ENCODE measurements around the gene ACY1. TPM values are rescaled to one million over a fixed set of nuclear protein-coding genes. Genes with fewer than 3 reads are reported as not detected.

The ACY1 gene
- total RNA-seq, 4 donors from 2014 or later, result 10.6 to 21.4 (median 19.5) TPM

DNA sequence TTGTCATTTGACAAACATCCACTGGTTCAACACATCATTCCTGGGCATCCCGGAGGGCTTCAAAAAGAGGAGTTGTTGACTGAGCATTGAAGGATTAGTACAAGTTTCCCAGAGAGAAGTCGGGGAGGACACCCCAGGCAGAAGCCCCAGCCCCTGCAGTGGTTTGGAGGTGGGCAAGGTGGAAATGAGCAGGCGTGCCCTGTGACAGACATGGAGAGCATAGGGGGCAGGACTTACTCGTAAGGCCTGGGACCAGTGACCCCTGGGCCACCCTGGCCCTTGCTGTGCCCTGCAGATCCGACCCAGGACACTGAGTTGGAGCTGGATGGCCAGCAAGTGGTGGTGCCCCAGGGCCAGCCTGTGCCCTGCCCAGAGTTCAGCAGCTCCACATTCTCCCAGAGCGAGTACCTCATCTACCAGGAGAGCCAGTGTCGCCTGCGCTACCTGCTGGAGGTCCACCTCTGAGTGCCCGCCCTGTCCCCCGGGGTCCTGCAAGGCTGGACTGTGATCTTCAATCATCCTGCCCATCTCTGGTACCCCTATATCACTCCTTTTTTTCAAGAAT lies 35.2 kb upstream of the ACY1 start:
- WGBS, 2 donors (ENCODE audit: low coverage in 1 of 2), result 85 to 87% methylated on average over 2 to 5 of the region's 10 CpGs
- Histone ChIP-seq H3K9me3 (no peaks in the 10 kb centered on the region), H3K27me3 (no peaks in the 10 kb centered on the region), H3K36me3 (peaks cover 0 to 60% of the 10 kb centered on the region in 2 donors), H3K27ac (no peak overlapping the region), H3K4me3 (no peak overlapping the region), H3K4me1 (peaks cover 0 to 6% (median 4%) of the 10 kb centered on the region in 3 donors)
- TF ChIP-seq EP300 (IDR thresholded peaks at IDR 0.05) (no peak), POLR2AphosphoS5 (IDR thresholded peaks at IDR 0.05) (no peak), POLR2A (IDR thresholded peaks at IDR 0.05) (no peak)
- TF ChIP-seq, protein P1, sequence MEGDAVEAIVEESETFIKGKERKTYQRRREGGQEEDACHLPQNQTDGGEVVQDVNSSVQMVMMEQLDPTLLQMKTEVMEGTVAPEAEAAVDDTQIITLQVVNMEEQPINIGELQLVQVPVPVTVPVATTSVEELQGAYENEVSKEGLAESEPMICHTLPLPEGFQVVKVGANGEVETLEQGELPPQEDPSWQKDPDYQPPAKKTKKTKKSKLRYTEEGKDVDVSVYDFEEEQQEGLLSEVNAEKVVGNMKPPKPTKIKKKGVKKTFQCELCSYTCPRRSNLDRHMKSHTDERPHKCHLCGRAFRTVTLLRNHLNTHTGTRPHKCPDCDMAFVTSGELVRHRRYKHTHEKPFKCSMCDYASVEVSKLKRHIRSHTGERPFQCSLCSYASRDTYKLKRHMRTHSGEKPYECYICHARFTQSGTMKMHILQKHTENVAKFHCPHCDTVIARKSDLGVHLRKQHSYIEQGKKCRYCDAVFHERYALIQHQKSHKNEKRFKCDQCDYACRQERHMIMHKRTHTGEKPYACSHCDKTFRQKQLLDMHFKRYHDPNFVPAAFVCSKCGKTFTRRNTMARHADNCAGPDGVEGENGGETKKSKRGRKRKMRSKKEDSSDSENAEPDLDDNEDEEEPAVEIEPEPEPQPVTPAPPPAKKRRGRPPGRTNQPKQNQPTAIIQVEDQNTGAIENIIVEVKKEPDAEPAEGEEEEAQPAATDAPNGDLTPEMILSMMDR (IDR thresholded peaks at IDR 0.05), result no peak
- no peak for ATAC-seq

DNA sequence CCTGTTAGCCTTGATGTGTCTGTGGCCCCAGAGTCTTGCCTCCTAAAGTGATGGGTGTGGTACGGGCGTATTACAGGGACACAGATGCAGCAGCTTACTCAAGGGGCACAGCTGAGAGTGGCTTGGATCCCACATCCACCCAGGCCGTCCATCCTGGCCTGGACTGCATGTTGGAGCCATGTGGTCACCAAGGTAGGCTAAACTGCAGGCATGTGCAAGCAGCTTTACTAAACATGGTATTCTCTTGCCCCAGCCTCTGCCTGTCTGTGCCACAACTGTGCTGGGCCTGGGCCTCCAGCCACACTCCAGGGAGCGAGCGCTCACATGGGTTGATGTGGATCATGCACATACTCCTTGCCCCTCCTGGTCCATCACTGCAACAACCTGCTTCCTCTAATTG lies 34.2 kb upstream of the ACY1 start:
- Histone ChIP-seq H3K9me3 (no peaks in the 10 kb centered on the region), H3K4me1 (no peaks in the 10 kb centered on the region), H3K4me3 (no peak overlapping the region), H3K27ac (no peak overlapping the region), H3K27me3 (no peaks in the 10 kb centered on the region), H3K36me3 (peaks cover 0 to 57% of the 10 kb centered on the region in 2 donors)
- no peak for ATAC-seq
- WGBS, 2 donors (ENCODE audit: low coverage in 1 of 2), result 80 to 100% methylated on average over 1 to 2 of the region's 5 CpGs
- TF ChIP-seq, protein P1 (IDR thresholded peaks at IDR 0.05), result no peak
- TF ChIP-seq POLR2A (IDR thresholded peaks at IDR 0.05), result no peak
- TF ChIP-seq EP300 (IDR thresholded peaks at IDR 0.05), result no peak
- no peak for TF ChIP-seq POLR2AphosphoS5 (IDR thresholded peaks at IDR 0.05)

DNA sequence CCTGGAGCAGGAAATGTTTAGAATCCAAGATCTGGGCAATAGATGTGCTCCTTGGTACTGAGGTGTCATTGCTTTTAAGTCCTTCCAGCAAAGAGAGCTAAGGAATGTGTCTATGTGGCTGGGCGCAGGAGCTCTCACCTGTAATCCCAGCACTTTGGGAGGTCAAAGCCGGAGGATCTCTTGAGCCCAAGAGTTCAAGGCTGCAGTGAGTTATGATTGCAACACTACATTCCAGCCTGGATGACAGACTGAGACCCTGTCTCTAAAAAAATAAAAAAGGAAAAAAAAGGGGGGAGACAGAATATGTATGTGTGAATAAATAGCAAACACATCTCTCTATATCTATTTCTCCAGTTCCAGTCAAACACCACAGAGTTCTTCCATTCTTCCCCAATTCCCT lies 32.4 kb upstream of the ACY1 start:
- WGBS, 2 donors (ENCODE audit: low coverage in 1 of 2), result 67 to 100% methylated on average over 1 to 2 of the region's 2 CpGs
- no peak for TF ChIP-seq POLR2AphosphoS5 (IDR thresholded peaks at IDR 0.05)
- TF ChIP-seq EP300 (IDR thresholded peaks at IDR 0.05), result no peak
- TF ChIP-seq POLR2A (IDR thresholded peaks at IDR 0.05), result no peak
- TF ChIP-seq, protein P1 (IDR thresholded peaks at IDR 0.05), result no peak
- Histone ChIP-seq H3K4me1 (peaks cover 0 to 9% (median under 1%) of the 10 kb centered on the region in 3 donors), H3K9me3 (no peaks in the 10 kb centered on the region), H3K4me3 (no peak overlapping the region), H3K27me3 (no peaks in the 10 kb centered on the region), H3K27ac (no peak overlapping the region), H3K36me3 (peaks cover 0 to 40% of the 10 kb centered on the region in 2 donors)
- ATAC-seq, result no peak

DNA sequence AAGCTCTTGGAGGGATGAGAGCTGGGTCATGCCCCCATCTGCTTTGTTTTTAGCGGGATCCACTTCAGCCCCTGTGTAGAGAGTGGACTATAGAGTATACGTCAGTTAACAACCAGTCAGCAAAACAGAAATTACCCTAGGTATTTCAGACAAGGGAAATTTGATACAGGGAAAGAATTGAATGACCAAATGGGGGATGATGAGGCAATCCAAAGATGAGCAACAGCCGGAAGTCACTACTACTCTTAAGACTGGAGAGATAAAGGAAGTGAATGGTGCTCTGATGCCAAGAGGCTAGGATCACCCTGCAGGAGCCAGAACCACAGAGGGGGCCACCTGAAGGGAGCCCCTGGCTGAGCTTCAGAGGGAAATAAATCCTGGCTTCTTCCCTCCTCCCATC lies 29.9 kb upstream of the ACY1 start:
- no peak overlapping the region for H3K27ac ChIP-seq
- 67% methylated on average over 3 of the region's 3 CpGs; no CpG with 5 or more reads in 1 of the 2 donors for whole genome bisulfite sequencing, 2 donors (ENCODE audit: low coverage in 1 of 2)
- ATAC-seq, result no peak
- peaks cover 0 to 23% (median 7%) of the 10 kb centered on the region in 3 donors for H3K4me1 ChIP-seq
- no peak overlapping the region for H3K4me3 ChIP-seq
- TF ChIP-seq, protein P1 (IDR thresholded peaks at IDR 0.05), result no peak
- no peak for TF ChIP-seq EP300 (IDR thresholded peaks at IDR 0.05)
- TF ChIP-seq POLR2AphosphoS5 (IDR thresholded peaks at IDR 0.05), result no peak
- no peak for TF ChIP-seq POLR2A (IDR thresholded peaks at IDR 0.05)
- peaks cover 0 to 29% of the 10 kb centered on the region in 2 donors for H3K36me3 ChIP-seq
- H3K27me3 ChIP-seq, result no peaks in the 10 kb centered on the region
- no peaks in the 10 kb centered on the region for H3K9me3 ChIP-seq

DNA sequence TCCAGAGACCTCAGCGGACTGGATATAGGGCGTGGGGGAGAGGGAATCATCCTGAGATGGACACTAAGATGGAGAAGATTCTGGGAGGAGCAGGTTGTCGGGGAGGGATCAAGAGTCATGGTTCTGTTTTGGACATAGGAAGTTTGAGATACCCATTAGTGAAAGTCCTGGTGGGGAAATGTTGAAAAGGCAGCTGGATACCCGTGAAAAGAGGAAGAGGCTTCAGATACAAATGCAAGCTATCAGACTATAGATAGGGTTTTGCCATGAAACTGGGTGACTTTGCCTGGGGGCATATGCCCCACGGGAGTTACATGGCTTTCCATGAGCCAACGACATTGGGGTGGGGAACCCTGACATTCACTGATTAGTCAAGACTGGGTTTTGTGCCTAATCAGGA lies 29.2 kb upstream of the ACY1 start:
- peaks cover 0 to 29% of the 10 kb centered on the region in 2 donors for H3K36me3 ChIP-seq
- TF ChIP-seq POLR2A (IDR thresholded peaks at IDR 0.05) (no peak), POLR2AphosphoS5 (IDR thresholded peaks at IDR 0.05) (no peak), EP300 (IDR thresholded peaks at IDR 0.05) (no peak)
- TF ChIP-seq, protein P1 (IDR thresholded peaks at IDR 0.05), result no peak
- H3K27ac ChIP-seq, result no peak overlapping the region
- no peaks in the 10 kb centered on the region for H3K27me3 ChIP-seq
- no peak for ATAC-seq
- 80% methylated on average over 5 to 6 of the region's 6 CpGs for WGBS, 2 donors (ENCODE audit: low coverage in 1 of 2)
- H3K9me3 ChIP-seq, result no peaks in the 10 kb centered on the region
- no peak overlapping the region for H3K4me3 ChIP-seq
- peaks cover 0 to 23% (median 7%) of the 10 kb centered on the region in 3 donors for H3K4me1 ChIP-seq
